MM.1S (cell line): ENCODE results near the gene ERCC6.

Experiments
- CTCF ChIP-seq: fragments of 300-600 bp; sonication (generic); IDR thresholded peaks from 2 replicates; pipeline ENCODE4 v1.5.1; 2016; ENCODE audit warnings: antibody characterized with exemption, low read length, mixed read lengths
- EZH2 ChIP-seq: fragments of 300-600 bp; sonication (generic); optimal IDR thresholded peaks from 2 replicates; pipeline ENCODE3; 2017; ENCODE audit warnings: low read depth, mild to moderate bottlenecking, antibody characterized with exemption, low read length, mixed read lengths
- EZH2phosphoT487 ChIP-seq: fragments of 300-600 bp; sonication (generic); IDR thresholded peaks from 2 replicates; pipeline ENCODE4 v1.6.1; 2018; ENCODE audit warnings: antibody characterized with exemption, low read length

- TF ChIP-seq CTCF: no peak
- no peak for TF ChIP-seq EZH2
- no peak for TF ChIP-seq EZH2phosphoT487
Measured at GRCh38 chr10:49527061-49527460, 11.9 kb downstream of the ERCC6 start.
